GM23248 (cell line): Measurements from ENCODE around the gene SIVA1. TPM values are rescaled to one million over a fixed set of nuclear protein-coding genes. Genes with fewer than 3 reads are reported as not detected.

Experiments
- DNase-seq: peaks from one replicate; pipeline ENCODE4 v3.0.0-alpha.2; 2015
- H2AFZ ChIP-seq: fragments of 200-600 bp; sonication (generic); 2 replicates; pipeline ENCODE4 v1.6.1; 2016; ENCODE audit warnings: antibody characterized with exemption
- H3F3A ChIP-seq: fragments of 200-600 bp; sonication (generic); 2 replicates; pipeline ENCODE4 v1.6.1; 2016; ENCODE audit warnings: mild to moderate bottlenecking, antibody characterized with exemption, mixed run types; ENCODE audit not compliant: insufficient read depth
- H3K27ac ChIP-seq: fragments of 200-600 bp; sonication (generic); 2 replicates; pipeline ENCODE4 v1.5.1; 2016; ENCODE audit warnings: mild to moderate bottlenecking
- H3K27me3 ChIP-seq: fragments of 200-600 bp; sonication (generic); replicated peaks from 2 replicates; pipeline ENCODE4 v1.6.1; 2016; ENCODE audit warnings: mild to moderate bottlenecking; ENCODE audit not compliant: insufficient read depth
- H3K36me3 ChIP-seq: fragments of 200-600 bp; sonication (generic); 2 replicates; pipeline ENCODE4 v1.6.1; 2016; ENCODE audit warnings: low read depth, mild to moderate bottlenecking
- H3K4me1 ChIP-seq: fragments of 200-600 bp; sonication (generic); 2 replicates; pipeline ENCODE4 v1.6.1; 2016; ENCODE audit warnings: mild to moderate bottlenecking; ENCODE audit not compliant: insufficient read depth
- H3K4me2 ChIP-seq: fragments of 200-600 bp; sonication (generic); one replicate; pipeline ENCODE4 v1.6.1; 2016; ENCODE audit warnings: mild to moderate bottlenecking; ENCODE audit not compliant: unreplicated experiment
- H3K4me3 ChIP-seq: fragments of 200-600 bp; sonication (generic); 2 replicates; pipeline ENCODE4 v1.5.1; 2016; ENCODE audit warnings: mild to moderate bottlenecking
- H3K79me2 ChIP-seq: fragments of 200-600 bp; sonication (generic); 2 replicates; pipeline ENCODE4 v1.6.1; 2016; ENCODE audit warnings: mild to moderate bottlenecking; ENCODE audit not compliant: insufficient read depth
- H3K9ac ChIP-seq: fragments of 200-600 bp; sonication (generic); 2 replicates; pipeline ENCODE4 v1.6.1; 2016; ENCODE audit warnings: mild to moderate bottlenecking
- H3K9me2 ChIP-seq: fragments of 200-600 bp; sonication (generic); 2 replicates; pipeline ENCODE4 v1.6.1; 2016; ENCODE audit warnings: mixed run types, mild to moderate bottlenecking, moderate library complexity; ENCODE audit not compliant: insufficient read depth
- H3K9me3 ChIP-seq: fragments of 200-600 bp; sonication (generic); one replicate; pipeline ENCODE4 v1.6.1; 2017; ENCODE audit warnings: low read depth
- H4K20me1 ChIP-seq: fragments of 200-600 bp; sonication (generic); 2 replicates; pipeline ENCODE4 v1.6.0; 2016; ENCODE audit not compliant: insufficient read depth
- EZH2 ChIP-seq: fragments of 200-600 bp; sonication (generic); IDR thresholded peaks from 2 replicates; pipeline ENCODE4 v1.6.1; 2018; ENCODE audit warnings: antibody characterized with exemption, mild to moderate bottlenecking; ENCODE audit not compliant: insufficient read depth, poor library complexity, severe bottlenecking
- EZH2phosphoT487 ChIP-seq: fragments of 200-600 bp; sonication (generic); IDR thresholded peaks from 2 replicates; pipeline ENCODE4 v1.6.1; 2018; ENCODE audit warnings: antibody characterized with exemption, moderate library complexity, mild to moderate bottlenecking, low read depth; ENCODE audit not compliant: insufficient read depth
- WGBS, 2 experiments: methylation state at CpG; one replicate each; pipeline ENCODE4 v1.1.6; 2015 to 2017; ENCODE audit warnings: low lambda C conversion rate in 2 of 2, low coverage in 1 of 2; ENCODE audit errors: missing lambda C conversion rate in 2 of 2; 5-methylcytosine and 5-hydroxymethylcytosine counted together
- in situ Hi-C: fragments of 300-500 bp; cut with MboI; formaldehyde crosslinking; loops from 2 replicates; pipeline ENCODE4 v1.15.0; 2020
- polyA plus RNA-seq: library from polyadenylated mRNA; unstranded; fragments of >200 nt; fragmentation: Nextera tagmentation; extraction: Ambion mirVana; gene quantifications from 2 replicates; pipeline ENCODE4 v1.2.1, GENCODE V29; 2016
- total RNA-seq: library from RNA; depleted of rRNA; stranded (reverse); fragments of >200 nt; shearing (Covaris generic); gene quantifications from 2 replicates; pipeline ENCODE4 v1.2.3, GENCODE V29; 2014

Gene SIVA1
- total and polyA plus RNA-seq, 2 experiments from 2014 or later = 132 to 174 TPM

DNA sequence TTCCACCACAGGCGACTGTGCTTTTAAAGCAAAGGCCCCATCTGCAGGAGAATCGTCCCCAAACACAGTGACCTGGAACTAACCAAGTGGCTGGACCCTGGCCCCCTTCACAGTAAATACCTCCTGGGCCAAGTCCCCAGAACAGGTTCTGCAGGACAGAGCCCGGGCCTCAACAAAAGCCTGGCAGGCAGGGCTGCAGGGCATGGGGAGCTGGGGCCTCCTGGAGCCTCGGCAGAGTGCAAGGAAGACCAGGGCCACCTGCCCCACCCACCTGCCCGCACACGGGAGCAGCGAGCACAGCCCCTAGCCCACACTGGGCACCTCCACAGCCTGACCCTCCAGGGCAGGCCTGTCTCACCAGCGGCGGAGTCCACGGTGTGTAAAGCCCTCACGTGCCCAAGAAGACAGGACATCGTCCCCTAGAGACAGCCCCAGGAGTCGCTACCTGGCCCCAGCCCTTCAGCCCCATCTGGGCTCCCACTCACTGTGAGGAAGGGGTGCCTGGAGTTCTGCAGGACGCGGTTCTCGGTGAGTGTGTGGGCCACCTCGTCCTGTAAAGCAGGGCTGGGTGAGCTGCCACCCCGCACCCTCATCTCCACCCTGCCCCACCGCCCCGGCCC lies 21.6 kb downstream of the SIVA1 start:
- Histone ChIP-seq H4K20me1 (no peaks in the 10 kb centered on the region), H2AFZ (no peak overlapping the region), H3K36me3 (peaks cover 6% of the 10 kb centered on the region; the same call in 1 of the 2 replicates), H3F3A (no peaks in the 10 kb centered on the region), H3K27ac (no peak overlapping the region), H3K4me3 (no peak overlapping the region), H3K9me2 (no peaks in the 10 kb centered on the region), H3K79me2 (no peaks in the 10 kb centered on the region), H3K9me3 (no peaks in the 10 kb centered on the region), H3K9ac (no peak overlapping the region), H3K27me3 (no peaks in the 10 kb centered on the region), H3K4me1 (no peaks in the 10 kb centered on the region), H3K4me2 (no peak overlapping the region)
- in situ Hi-C loops = no loop called here
- 84 to 89% methylated on average over 13 to 20 of the region's 20 CpGs for WGBS, 2 experiments
- no peak for DNase-seq
- TF ChIP-seq EZH2phosphoT487 (no peak), EZH2 (no peak)

DNA sequence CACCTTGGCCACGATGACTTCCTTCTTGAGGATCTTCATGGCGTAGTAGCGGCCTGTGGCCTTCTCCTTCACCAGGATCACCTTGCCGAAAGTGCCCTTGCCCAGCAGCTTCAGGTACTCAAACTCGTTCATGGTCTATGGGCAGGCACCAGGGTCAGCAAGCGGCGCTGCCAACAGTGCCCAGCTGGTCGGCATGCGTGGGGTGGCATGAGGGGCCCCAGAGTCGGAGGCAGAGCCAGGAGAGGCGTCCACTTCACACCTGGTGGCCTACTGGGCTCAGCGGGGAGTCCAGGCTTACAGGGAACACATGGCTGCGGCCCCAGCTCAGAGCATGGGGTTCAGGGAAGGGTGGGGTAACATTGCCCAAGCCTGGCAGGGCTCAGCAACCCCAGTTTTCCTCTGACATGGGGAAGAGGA lies 22.1 kb downstream of the SIVA1 start:
- H3K4me1 ChIP-seq = no peaks in the 10 kb centered on the region
- H3K27ac ChIP-seq = no peak overlapping the region
- H3F3A ChIP-seq = no peaks in the 10 kb centered on the region
- no peak overlapping the region for H2AFZ ChIP-seq
- no peaks in the 10 kb centered on the region for H3K9me2 ChIP-seq
- no peaks in the 10 kb centered on the region for H4K20me1 ChIP-seq
- no peak for DNase-seq
- in situ Hi-C loops = no loop called here
- H3K36me3 ChIP-seq = peaks cover 6% of the 10 kb centered on the region; the same call in 1 of the 2 replicates
- no peak overlapping the region for H3K4me3 ChIP-seq
- no peak overlapping the region for H3K4me2 ChIP-seq
- 90 to 91% methylated on average over 13 of the region's 13 CpGs for whole genome bisulfite sequencing, 2 experiments
- H3K27me3 ChIP-seq = no peaks in the 10 kb centered on the region
- TF ChIP-seq EZH2phosphoT487 (no peak), EZH2 (no peak)
- no peaks in the 10 kb centered on the region for H3K79me2 ChIP-seq
- H3K9me3 ChIP-seq = no peaks in the 10 kb centered on the region
- no peak overlapping the region for H3K9ac ChIP-seq

DNA sequence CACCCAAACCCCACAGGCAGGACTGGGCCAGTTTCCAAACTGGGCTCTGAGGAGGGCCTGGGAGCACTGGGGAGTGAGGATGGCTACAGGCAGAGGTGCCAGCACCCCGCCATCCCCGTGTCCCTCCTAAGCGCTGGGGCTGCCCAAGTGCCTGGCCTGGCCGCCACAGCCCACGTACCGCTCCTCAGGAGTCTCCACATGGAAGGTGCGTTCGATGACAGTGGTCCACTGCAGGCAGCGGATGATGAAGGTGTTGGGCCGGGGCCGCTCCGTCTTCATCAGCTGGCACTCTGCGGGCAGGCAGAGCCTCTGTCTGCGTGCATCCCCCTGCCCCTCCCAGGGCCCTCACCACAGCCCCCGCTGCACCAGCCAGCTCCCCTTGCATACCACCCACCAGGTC lies 23.5 kb downstream of the SIVA1 start:
- Histone ChIP-seq H3K9me3 (no peaks in the 10 kb centered on the region), H3K4me3 (no peak overlapping the region), H4K20me1 (no peaks in the 10 kb centered on the region), H3K36me3 (no peaks in the 10 kb centered on the region; the same call in 1 of the 2 replicates), H3K4me1 (no peaks in the 10 kb centered on the region), H3K27ac (no peak overlapping the region), H3K9ac (no peak overlapping the region), H3K79me2 (no peaks in the 10 kb centered on the region), H3K9me2 (no peaks in the 10 kb centered on the region), H2AFZ (no peak overlapping the region), H3K27me3 (no peaks in the 10 kb centered on the region), H3F3A (no peaks in the 10 kb centered on the region), H3K4me2 (no peak overlapping the region)
- WGBS, 2 experiments = 97 to 98% methylated on average over 15 of the region's 15 CpGs
- no peak for DNase-seq
- TF ChIP-seq EZH2 (no peak), EZH2phosphoT487 (no peak)
- in situ Hi-C loops = no loop called here

DNA sequence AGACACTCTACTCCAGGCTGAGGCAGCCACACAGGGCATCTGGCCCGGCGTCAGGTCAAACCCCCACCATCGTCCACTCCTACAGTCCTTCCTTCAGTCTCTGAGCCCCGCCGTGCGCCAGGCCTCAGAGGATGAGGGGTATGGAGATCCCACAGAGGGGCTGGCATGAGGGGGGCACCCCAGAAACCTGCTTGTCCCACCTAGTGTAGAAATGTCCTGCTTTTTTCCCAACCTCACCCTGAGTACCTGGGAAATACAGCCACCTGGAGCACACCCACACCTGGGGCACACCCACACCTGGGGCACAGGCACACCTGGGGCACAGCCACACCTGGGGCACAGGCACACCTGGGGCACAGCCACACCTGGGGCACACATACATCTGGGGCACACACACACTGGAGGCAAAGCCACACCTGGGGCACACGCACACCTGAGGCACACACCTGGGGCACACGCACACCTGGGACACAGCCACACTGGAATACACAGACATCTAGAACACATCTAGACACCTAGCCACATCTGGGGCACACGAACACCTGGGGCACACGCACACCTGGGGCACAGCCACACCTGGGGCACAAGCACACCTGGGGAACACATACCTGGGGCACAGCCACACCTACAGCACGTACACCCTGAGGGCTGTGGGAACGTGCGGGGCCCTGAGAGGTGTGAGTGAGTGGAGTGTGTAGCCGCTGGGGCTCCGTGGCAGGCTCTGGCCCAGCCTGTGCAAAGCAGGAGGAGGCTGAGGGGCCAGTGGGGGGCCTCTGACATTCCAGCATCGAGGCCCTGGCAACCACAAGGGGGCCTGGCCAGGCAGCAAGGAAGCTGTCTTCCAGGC lies 24.2 kb downstream of the SIVA1 start:
- Histone ChIP-seq H3K4me2 (no peak overlapping the region), H3K9ac (no peak overlapping the region), H3F3A (no peaks in the 10 kb centered on the region), H4K20me1 (no peaks in the 10 kb centered on the region), H3K36me3 (no peaks in the 10 kb centered on the region; the same call in 1 of the 2 replicates), H3K4me3 (no peak overlapping the region), H3K9me3 (no peaks in the 10 kb centered on the region), H3K27me3 (no peaks in the 10 kb centered on the region), H3K79me2 (no peaks in the 10 kb centered on the region), H3K9me2 (no peaks in the 10 kb centered on the region), H3K27ac (no peak overlapping the region), H3K4me1 (no peaks in the 10 kb centered on the region), H2AFZ (no peak overlapping the region)
- WGBS, 2 experiments = 73 to 77% methylated on average over 16 of the region's 16 CpGs
- no peak for TF ChIP-seq EZH2phosphoT487
- no peak for TF ChIP-seq EZH2
- in situ Hi-C loops = no loop called here
- DNase-seq = no peak
